HepG2 (cell line): ENCODE data around the gene MZF1. TPM values are rescaled to one million over a fixed set of nuclear protein-coding genes. Genes with fewer than 3 reads are reported as not detected.

Experiments used
- ATAC-seq: fragments of 200-7000 bp; cut with Tn5 transposase; 3 replicates; pipeline ENCODE4 v1.9.1; 2020; ENCODE audit warnings: mild to moderate bottlenecking, moderate library complexity
- BruUV-seq: library from RNA; stranded (reverse); fragments of 400-500 nt; replicated peaks from 2 replicates; lab custom pipeline; 2021; lab: Mats Ljungman, UMichigan
- CTCF ChIA-PET: fragments of 300-600 bp; formaldehyde crosslinking; extraction: SDS; loops from one replicate; lab custom pipeline; 2021; ENCODE audit warnings: low total read pairs, inconsistent platforms, low intra/inter-chr PET ratio; lab: Yijun Ruan, JAX
- POLR2A ChIA-PET: fragments of 350-600 bp; sonication (Branson Sonifier 250); formaldehyde crosslinking; loops from one replicate; lab custom pipeline; 2020; ENCODE audit warnings: antibody characterized with exemption, inconsistent platforms; lab: Yijun Ruan, JAX
- DNase-seq: peaks from one replicate; pipeline ENCODE4 v3.0.0-alpha.2; 2015; ENCODE audit warnings: low spot score
- FAIRE-seq: peaks from 3 replicates; lab custom pipeline; 2011; peaks lifted over from hg19 to GRCh38; lab: Jason Lieb, UNC
- H2AFZ ChIP-seq: one replicate; pipeline ENCODE4 v1.6.1; 2011; ENCODE audit warnings: low read length, inconsistent platforms
- H3K27ac ChIP-seq: fragments of 300-600 bp; 3 replicates; pipeline ENCODE4 v1.8.0; 2011; ENCODE audit warnings: mixed run types, mild to moderate bottlenecking, mixed read lengths, low read length, inconsistent platforms; ENCODE audit not compliant: insufficient read depth; ENCODE audit errors: extremely low read length
- H3K27me3 ChIP-seq, 2 experiments: fragments of 200-600 bp in 1 of 2; 2 replicates in 1 of 2; 3 replicates in 1 of 2; pipeline versions ENCODE4 v1.6.0 to v1.8.0; 2011; ENCODE audit warnings: low read length in 2 of 2, mild to moderate bottlenecking in 2 of 2, moderate library complexity in 2 of 2, inconsistent platforms in 1 of 2; ENCODE audit not compliant: insufficient read depth in 2 of 2, control insufficient read depth in 1 of 2
- H3K36me3 ChIP-seq, 2 experiments: fragments of 200-600 bp in 1 of 2; replicated peaks in 1 of 2; 2 replicates in 1 of 2; 3 replicates in 1 of 2; pipeline versions ENCODE4 v1.5.1 to v1.8.0; 2011; ENCODE audit warnings: low read length in 2 of 2, inconsistent platforms in 1 of 2; ENCODE audit not compliant: insufficient read depth in 2 of 2, control insufficient read depth in 1 of 2
- H3K4me1 ChIP-seq: 2 replicates; pipeline ENCODE4 v1.5.1; 2012; ENCODE audit warnings: low read length, inconsistent platforms; ENCODE audit not compliant: insufficient read depth
- H3K4me2 ChIP-seq: 2 replicates; pipeline ENCODE4 v1.6.0; 2011; ENCODE audit warnings: low read depth, low read length, inconsistent platforms
- H3K4me3 ChIP-seq, 3 experiments: fragments of 200-600 bp in 1 of 3; sonication (generic), shearing (Covaris generic) in 1 of 3; replicated peaks in 1 of 3; 2 replicates each; pipeline ENCODE4 v1.5.1; 2011 to 2016; ENCODE audit warnings: low read length in 3 of 3, inconsistent platforms in 2 of 3, low read depth in 2 of 3, mild to moderate bottlenecking in 2 of 3, control low read depth in 1 of 3, mixed read lengths in 1 of 3; ENCODE audit not compliant: insufficient read depth in 1 of 3
- H3K79me2 ChIP-seq: one replicate; pipeline ENCODE4 v1.6.1; 2011; ENCODE audit warnings: low read length, inconsistent platforms; ENCODE audit not compliant: insufficient read depth
- H3K9ac ChIP-seq: 2 replicates; pipeline ENCODE4 v1.6.0; 2011; ENCODE audit warnings: mild to moderate bottlenecking, low read depth, low read length, inconsistent platforms; ENCODE audit not compliant: insufficient read depth
- H3K9me3 ChIP-seq: 2 replicates; pipeline ENCODE4 v1.5.1; 2012; ENCODE audit warnings: mild to moderate bottlenecking, low read length
- H4K20me1 ChIP-seq: 2 replicates; pipeline ENCODE4 v1.6.0; 2011; ENCODE audit warnings: inconsistent platforms, mild to moderate bottlenecking, low read length, moderate library complexity; ENCODE audit not compliant: insufficient read depth
- AGO1 ChIP-seq: fragments of 200-400 bp; formaldehyde crosslinking; IDR thresholded peaks from 2 replicates; pipeline ENCODE4 v1.6.1; 2017; ENCODE audit warnings: mild to moderate bottlenecking, low read depth, low read length, moderate library complexity; ENCODE audit not compliant: poor library complexity, severe bottlenecking
- AGO2 ChIP-seq: fragments of 200-400 bp; formaldehyde crosslinking; optimal IDR thresholded peaks from 2 replicates; pipeline ENCODE3; 2017; ENCODE audit warnings: mild to moderate bottlenecking, low read depth, low read length, moderate library complexity
- AKAP8 ChIP-seq: sonication (generic); formaldehyde crosslinking; IDR thresholded peaks from 2 replicates; pipeline ENCODE4 v1.5.1; 2020; ENCODE audit warnings: mild to moderate bottlenecking, missing genetic modification reagents
- BORCS8-MEF2B ChIP-seq: sonication (generic); formaldehyde crosslinking; IDR thresholded peaks from 2 replicates; pipeline ENCODE4 v1.8.0; 2022; ENCODE audit warnings: mild to moderate bottlenecking, missing genetic modification reagents
- CCDC6 ChIP-seq: sonication (generic); formaldehyde crosslinking; IDR thresholded peaks from 2 replicates; pipeline ENCODE4 v1.8.1; 2022; ENCODE audit warnings: mild to moderate bottlenecking, missing genetic modification reagents, moderate library complexity
- DNMT1 ChIP-seq: sonication (generic); formaldehyde crosslinking; IDR thresholded peaks from 2 replicates; pipeline ENCODE4 v1.5.1; 2020; ENCODE audit warnings: mild to moderate bottlenecking, missing genetic modification reagents
- GATAD1 ChIP-seq: IDR thresholded peaks from 2 replicates; pipeline ENCODE4 v1.6.1; 2016; ENCODE audit warnings: missing genetic modification reagents, missing compliant biosample characterization
- HDAC1 ChIP-seq: sonication (generic); formaldehyde crosslinking; IDR thresholded peaks from 2 replicates; pipeline ENCODE4 v1.5.1; 2020; ENCODE audit warnings: mild to moderate bottlenecking, missing genetic modification reagents
- HOXA3 ChIP-seq: sonication (generic); formaldehyde crosslinking; IDR thresholded peaks from 2 replicates; pipeline ENCODE4 v1.5.0; 2020; ENCODE audit warnings: missing genetic modification reagents
- MXI1 ChIP-seq: IDR thresholded peaks from 3 replicates; pipeline ENCODE4 v1.6.1; 2012; ENCODE audit warnings: low read depth, low read length, inconsistent platforms, borderline replicate concordance
- PCBP2 ChIP-seq: fragments of 200-400 bp; formaldehyde crosslinking; optimal IDR thresholded peaks from 2 replicates; pipeline ENCODE3; 2018; ENCODE audit warnings: low read length, low read depth; ENCODE audit not compliant: poor library complexity, severe bottlenecking
- POLR2G ChIP-seq: fragments of 200-400 bp; formaldehyde crosslinking; IDR thresholded peaks from 2 replicates; pipeline ENCODE4 v1.6.1; 2018; ENCODE audit warnings: mild to moderate bottlenecking, low read depth, low read length, moderate library complexity
- RBM22 ChIP-seq: fragments of 200-400 bp; formaldehyde crosslinking; optimal IDR thresholded peaks from 2 replicates; pipeline ENCODE3; 2017; ENCODE audit warnings: mild to moderate bottlenecking, low read length, moderate library complexity
- ZNF326 ChIP-seq: sonication (generic); formaldehyde crosslinking; IDR thresholded peaks from 2 replicates; pipeline ENCODE4 v1.4.0; 2020; ENCODE audit warnings: missing genetic modification reagents, borderline replicate concordance
- ZNF768 ChIP-seq: sonication (generic); formaldehyde crosslinking; IDR thresholded peaks from 2 replicates; pipeline ENCODE4 v1.4.0; 2020; ENCODE audit warnings: missing genetic modification reagents
- WGBS: methylation state at CpG from one replicate; pipeline ENCODE4 v1.1.6; 2017; ENCODE audit warnings: low lambda C conversion rate; 5-methylcytosine and 5-hydroxymethylcytosine counted together
- in situ Hi-C: cut with HindIII; loops from 2 replicates; pipeline ENCODE4 v1.10.0; 2017; ENCODE audit warnings: low pct_unique_long_range_greater_than_20kb; ENCODE audit not compliant: extremely low pct_ligation_motif_present
- intact Hi-C: fragments of 100-400 bp; cut with micrococcal nuclease; formaldehyde crosslinking; loops from one replicate; pipeline ENCODE4 v1.10.0; 2022; ENCODE audit not compliant: unreplicated experiment
- polyA plus RNA-seq, 8 experiments: library from polyadenylated mRNA; depleted of rRNA in 3 of 8; stranded (reverse) in 7 of 8; unstranded in 1 of 8; fragments of >200 nt; fragmentation: Illumina TruSeq in 4 of 8; extraction: Trizol in 4 of 8; gene quantifications; 2 replicates each; pipeline versions ENCODE4 v1.2.1 to v1.2.3, GENCODE V29; 2011 to 2016; ENCODE audit warnings: low read depth in 4 of 8, missing spikeins in 1 of 8, mixed read lengths in 1 of 8; ENCODE audit not compliant: insufficient read depth in 1 of 8
- total RNA-seq, 5 experiments: library from RNA; depleted of rRNA; stranded (reverse); fragments of >200 nt; fragmentation: Illumina TruSeq; extraction: Trizol; gene quantifications; 2 replicates each; pipeline ENCODE4 v1.2.3, GENCODE V29; 2016; ENCODE audit warnings: low read depth in 1 of 5

The MZF1 gene
- total and polyA plus RNA-seq, 2 of the 13 experiments (the other 11 are each of a cell fraction or from before 2014, with no cell fraction given), result 3.1 to 8.1 TPM

- in situ Hi-C loops (no loop called here), intact Hi-C loops (no loop called here)
- no peak for ATAC-seq
- Histone ChIP-seq H3K36me3 (no peaks in the 10 kb centered on the region; a peak in 1 of 5 replicates), H3K4me1 (peaks cover 20% of the 10 kb centered on the region), H4K20me1 (no peaks in the 10 kb centered on the region), H3K27me3 (no peaks in the 10 kb centered on the region), H3K9ac (no peak overlapping the region), H3K4me3 (no peak overlapping the region), H3K4me2 (no peak overlapping the region), H2AFZ (no peak overlapping the region), H3K9me3 (no peaks in the 10 kb centered on the region), H3K27ac (no peak overlapping the region), H3K79me2 (peaks cover 11% of the 10 kb centered on the region)
- BruUV-seq, result no TSS peak
- TF ChIP-seq POLR2G (peak; percentile 0; the same call in 1 of the 2 replicates), AGO2 (peak; percentile 11), PCBP2 (no peak)
- no peak for DNase-seq
- WGBS, result 99% methylated on average over 40 of the region's 40 CpGs
- POLR2A ChIA-PET, result no interaction called here
- no peak for FAIRE-seq
- CTCF ChIA-PET, result no interaction called here
Observed at GRCh38 chr19:58563034-58563573, 10.0 kb downstream of the MZF1 start.

GRCh38 chr19:58562122-58563033 lies 10.8 kb downstream of the MZF1 start:
- Histone ChIP-seq H3K27me3 (no peaks in the 10 kb centered on the region), H3K9me3 (no peaks in the 10 kb centered on the region), H3K27ac (no peak overlapping the region), H3K36me3 (no peaks in the 10 kb centered on the region; a peak in 1 of 5 replicates), H3K79me2 (peaks cover 18% of the 10 kb centered on the region), H3K9ac (no peak overlapping the region), H3K4me1 (peaks cover 14% of the 10 kb centered on the region), H4K20me1 (no peaks in the 10 kb centered on the region), H3K4me2 (no peak overlapping the region), H2AFZ (no peak overlapping the region), H3K4me3 (no peak overlapping the region)
- ATAC-seq (no peak), DNase-seq (no peak), FAIRE-seq (no peak)
- CTCF ChIA-PET, result no interaction called here
- in situ Hi-C loops, result no loop called here
- POLR2A ChIA-PET, result no interaction called here
- 100% methylated on average over 23 of the region's 107 CpGs for WGBS
- BruUV-seq, result no TSS peak
- intact Hi-C loops, result no loop called here
- TF ChIP-seq CCDC6 (CRISPR knock-in tag) (no peak), ZNF768 (CRISPR knock-in tag) (no peak), AGO1 (peak; percentile 83), AKAP8 (CRISPR knock-in tag) (peak; percentile 79; the same call in 1 of the 2 replicates), BORCS8-MEF2B (CRISPR knock-in tag) (no peak), GATAD1 (CRISPR knock-in tag) (no peak), HDAC1 (CRISPR knock-in tag) (no peak), DNMT1 (CRISPR knock-in tag) (0 out of 2 replicates have a peak, but pooled peaks have one; percentile 38), AGO2 (peak; percentile 96), ZNF326 (CRISPR knock-in tag) (peak; percentile 55; the same call in 1 of the 2 replicates), MXI1 (no peak), POLR2G (peak; percentile 3; the same call in 1 of the 2 replicates), HOXA3 (peak; percentile 39; the same call in 1 of the 2 replicates), RBM22 (peak; percentile 4)
